ENCODE measurements around the gene SIRT3.

DNA sequence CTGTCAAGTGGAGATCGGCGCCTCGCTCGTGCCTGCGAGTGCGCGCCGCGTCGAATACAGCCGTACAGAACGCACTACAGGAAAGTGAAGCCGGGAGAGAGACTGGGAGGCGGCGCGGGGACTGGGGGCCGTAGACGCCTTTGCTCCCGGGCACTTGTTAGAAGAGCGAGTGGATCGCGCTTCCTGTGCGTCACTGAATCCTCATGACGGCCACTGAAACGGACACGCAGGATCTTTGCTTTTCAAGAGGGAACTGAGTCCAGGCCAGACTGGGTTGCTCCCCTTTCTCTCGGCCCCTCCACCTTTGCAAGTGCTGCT lies 28.3 kb downstream of the SIRT3 start:
- TF ChIP-seq, protein P1, sequence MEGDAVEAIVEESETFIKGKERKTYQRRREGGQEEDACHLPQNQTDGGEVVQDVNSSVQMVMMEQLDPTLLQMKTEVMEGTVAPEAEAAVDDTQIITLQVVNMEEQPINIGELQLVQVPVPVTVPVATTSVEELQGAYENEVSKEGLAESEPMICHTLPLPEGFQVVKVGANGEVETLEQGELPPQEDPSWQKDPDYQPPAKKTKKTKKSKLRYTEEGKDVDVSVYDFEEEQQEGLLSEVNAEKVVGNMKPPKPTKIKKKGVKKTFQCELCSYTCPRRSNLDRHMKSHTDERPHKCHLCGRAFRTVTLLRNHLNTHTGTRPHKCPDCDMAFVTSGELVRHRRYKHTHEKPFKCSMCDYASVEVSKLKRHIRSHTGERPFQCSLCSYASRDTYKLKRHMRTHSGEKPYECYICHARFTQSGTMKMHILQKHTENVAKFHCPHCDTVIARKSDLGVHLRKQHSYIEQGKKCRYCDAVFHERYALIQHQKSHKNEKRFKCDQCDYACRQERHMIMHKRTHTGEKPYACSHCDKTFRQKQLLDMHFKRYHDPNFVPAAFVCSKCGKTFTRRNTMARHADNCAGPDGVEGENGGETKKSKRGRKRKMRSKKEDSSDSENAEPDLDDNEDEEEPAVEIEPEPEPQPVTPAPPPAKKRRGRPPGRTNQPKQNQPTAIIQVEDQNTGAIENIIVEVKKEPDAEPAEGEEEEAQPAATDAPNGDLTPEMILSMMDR (IDR thresholded peaks at IDR 0.05) = no peak
- no peak for TF ChIP-seq POLR2A (IDR thresholded peaks at IDR 0.05)
